EH (cell line): ENCODE measurements around the gene CCNG2.
A peak's percentile ranks its signal among the peaks of the same experiment; 100 is the strongest.

Experiments used
- DNase-seq: peaks from one replicate; pipeline ENCODE4 v3.0.0-alpha.2; 2015; ENCODE audit warnings: low read depth

Gene CCNG2

DNA sequence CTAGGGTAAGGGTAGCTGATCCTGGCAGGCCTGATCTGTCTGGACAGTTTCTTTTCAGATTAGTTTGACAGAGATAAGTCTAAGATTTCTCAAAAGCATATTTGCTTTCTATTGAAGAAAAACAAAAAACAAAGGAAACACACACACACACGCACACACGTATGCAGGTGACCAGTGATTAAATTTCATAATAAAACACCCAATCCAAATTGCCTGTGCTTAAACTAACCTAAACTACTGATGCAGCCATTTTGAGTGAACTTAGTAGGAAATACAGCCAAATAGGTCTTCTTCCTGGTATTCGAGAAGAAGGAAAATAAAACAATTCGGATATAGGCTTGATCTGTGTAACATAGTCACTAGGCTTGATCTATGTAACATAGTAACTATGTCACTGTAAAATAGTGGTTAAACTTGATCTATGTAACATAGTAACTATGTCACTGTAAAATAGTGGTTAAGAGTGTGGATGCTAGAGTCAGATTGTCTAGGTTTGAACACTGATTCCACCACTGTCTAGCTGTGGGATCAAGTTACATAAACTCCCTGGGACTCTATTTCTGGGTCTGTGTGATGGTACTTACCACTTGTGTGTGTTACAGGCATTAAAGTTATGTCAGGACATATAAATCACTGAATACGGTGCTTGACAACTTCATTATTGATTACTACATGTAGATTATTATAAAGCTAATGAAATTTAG is 9.8 kb upstream of the CCNG2 start:
- DNase-seq = no peak

DNA sequence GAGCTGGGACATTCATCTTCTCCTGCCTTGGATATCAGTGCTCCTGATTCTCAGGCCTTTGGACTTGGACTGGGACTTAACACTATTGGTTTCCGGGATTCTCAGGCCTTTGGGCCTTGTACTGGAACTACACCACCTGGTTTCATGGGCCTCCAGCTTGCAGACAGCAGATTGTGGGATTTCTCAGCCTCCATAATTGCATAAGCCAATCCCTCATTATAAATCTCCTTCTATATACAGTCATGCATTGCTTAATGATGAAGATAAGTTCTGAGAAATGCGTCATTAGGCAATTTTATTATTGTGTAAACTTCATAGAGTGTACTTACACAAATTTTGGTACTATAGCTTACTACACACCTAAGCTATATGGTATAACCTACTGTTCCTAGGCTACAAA is 8.9 kb upstream of the CCNG2 start:
- DNase-seq = no peak

DNA sequence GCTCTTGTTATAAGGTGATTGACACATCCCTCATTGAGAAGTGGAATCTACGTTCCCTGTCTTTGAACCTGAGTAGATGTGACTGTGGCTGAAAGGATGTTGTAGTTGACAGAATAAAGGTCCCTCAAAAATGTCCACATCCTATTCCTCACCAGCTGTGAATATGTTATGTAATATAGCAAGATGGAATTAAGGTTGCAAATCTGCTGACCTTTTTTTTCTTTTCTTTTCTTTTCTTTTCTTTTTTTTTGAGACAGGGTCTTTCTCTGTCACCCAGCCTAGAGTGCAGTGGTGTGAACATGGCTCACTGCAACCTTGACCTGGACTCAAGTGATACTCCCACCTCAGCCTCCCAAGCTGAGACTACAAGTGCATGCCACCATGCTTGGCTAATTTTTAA is 7.2 kb upstream of the CCNG2 start:
- DNase-seq = no peak

DNA sequence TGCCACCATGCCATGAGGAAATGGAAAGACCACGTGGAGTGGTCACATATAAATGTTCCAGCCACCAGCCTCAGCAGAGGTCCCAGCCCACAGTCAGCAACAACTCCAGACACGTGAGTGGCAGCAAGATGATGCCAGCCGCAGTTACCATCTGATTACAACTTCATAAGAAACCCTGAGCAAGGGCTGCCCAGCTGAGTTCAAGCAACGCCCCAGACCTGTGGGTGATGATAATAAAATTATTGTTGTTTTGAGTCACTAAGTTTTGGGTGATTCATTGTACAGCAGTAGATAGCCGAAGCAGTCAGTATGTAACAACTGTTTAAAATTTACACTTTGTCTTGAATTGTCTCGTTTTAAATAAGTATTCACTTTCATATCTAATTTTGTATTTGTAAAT is 5.8 kb upstream of the CCNG2 start:
- DNase-seq = peak; percentile 18

DNA sequence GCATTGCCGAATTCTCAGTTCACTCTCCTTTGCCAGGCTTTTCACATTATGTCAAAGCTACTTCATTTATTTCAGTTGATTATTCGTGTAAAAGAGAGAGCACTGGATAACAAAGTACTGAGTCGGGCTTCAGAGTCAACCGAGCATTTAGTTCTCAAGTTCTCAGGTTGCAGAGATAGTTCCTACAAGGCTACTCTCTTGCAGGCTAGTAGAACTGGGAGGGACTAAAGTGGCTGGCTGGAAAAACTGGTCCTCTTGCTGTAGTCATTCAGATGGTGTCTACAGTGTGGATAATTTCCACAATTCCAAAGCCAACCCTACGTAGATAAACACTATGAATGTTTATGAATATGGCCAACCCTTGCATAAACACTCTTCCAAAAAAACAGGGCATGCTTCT is 4.6 kb upstream of the CCNG2 start:
- DNase-seq = peak; percentile 16

DNA sequence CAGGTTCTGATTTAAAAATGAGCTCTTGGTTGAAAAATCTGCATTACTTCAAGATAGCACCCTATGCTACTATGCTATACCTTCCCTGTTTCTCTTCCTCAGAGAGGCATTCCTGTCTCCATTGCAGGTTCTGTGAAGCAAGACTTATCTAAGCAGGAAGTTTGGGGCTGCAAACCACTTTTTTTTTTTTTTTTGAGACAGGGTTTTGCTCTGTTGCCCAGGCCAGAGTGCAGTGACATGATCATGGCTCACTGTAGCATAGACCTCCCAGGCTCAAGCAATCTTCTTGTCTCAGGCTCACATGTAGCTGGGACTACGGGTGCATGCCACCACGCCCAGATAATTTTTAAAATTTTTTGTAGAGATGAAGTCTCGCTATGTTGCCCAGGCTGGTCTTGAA is 4.0 kb upstream of the CCNG2 start:
- DNase-seq = no peak

DNA sequence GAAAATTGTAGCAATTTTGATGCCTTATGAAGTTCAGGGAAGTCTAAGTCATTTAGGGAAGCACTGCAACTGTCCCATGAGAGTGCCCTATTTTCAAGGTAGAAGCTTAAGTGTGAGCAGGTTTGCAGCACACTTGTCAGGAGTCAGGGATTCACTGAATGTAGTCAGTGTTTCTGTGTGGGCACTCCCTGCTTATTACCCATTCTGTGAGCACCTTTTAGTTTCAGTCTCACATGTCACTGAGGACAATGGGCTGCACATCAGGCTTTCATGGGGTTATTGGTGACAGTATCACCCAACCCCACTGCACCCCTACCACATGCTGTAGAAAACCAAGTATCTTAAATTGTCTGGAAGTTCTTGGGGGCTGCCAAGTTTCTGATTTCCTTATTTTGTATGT is 2.9 kb upstream of the CCNG2 start:
- no peak for DNase-seq

DNA sequence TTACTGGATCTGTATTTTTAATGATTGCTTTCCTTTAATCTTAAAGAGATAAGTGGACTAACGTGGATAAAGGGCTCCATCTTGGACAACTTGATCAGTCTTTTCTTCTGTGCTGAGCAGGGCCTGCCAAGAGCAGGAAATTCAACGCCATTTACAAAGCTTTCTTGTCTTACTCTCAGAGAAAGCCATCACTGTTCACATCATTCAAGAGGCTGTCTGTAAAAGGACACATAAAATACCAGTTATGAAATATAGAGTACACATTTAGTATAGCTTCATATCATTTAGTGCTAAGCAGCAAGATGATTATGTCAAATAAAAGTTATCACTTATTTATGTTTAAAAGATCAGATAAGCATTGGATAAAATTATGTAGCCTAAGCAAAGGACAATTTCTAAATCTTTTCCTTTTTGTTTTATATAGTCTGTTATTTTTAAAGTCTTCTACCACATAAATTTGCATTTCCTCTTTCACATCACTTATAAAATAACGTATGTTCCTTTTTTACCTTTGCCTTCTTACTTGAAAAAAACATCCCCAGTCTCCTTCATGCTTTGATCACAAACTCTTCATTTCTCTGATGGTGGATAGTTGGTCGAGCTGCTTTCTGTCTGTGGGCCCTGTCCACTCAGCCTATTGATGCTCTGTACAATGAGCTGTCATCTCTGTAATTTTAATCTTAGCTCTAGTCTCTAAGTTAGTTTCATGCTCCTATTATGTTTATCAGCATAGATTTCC is 2.1 kb upstream of the CCNG2 start:
- no peak for DNase-seq

DNA sequence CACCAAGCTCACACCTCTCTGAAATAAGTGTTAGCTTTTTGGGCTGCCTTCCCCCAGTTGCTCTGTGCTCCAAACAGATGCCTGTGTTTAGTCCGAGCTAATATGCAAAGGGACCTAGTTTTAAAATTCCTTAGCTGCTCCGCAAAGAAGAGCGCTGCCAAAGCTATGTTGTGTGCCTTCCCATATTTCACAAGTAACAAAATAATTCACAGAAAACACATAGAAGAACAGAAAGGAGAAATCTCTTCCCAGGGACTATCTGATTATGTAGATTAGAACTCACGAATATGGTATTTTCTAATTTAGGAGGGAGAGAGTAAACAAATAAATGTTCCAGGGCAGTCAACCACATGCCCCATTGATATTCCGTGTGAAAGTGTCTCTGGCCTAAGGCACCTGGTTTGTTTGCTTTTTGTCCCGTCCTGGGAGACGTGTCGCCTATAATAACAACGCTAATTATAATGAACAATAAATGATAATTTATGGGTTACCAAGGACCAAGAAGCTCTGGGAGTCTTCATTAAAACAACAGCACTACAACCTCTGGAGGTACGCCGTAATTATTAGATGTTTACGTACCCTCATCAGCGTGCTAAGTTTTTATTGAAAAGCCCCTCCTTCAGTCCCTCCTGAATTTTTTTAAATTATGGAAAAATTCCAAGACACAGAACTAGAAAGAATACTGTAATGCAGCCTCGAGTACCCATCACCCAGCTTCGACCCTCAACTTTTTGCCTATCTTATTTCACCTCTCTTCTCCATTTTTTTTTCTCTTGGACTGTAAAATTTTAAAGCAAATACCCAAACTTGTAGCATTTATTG is 1.2 kb upstream of the CCNG2 start:
- DNase-seq = no peak

DNA sequence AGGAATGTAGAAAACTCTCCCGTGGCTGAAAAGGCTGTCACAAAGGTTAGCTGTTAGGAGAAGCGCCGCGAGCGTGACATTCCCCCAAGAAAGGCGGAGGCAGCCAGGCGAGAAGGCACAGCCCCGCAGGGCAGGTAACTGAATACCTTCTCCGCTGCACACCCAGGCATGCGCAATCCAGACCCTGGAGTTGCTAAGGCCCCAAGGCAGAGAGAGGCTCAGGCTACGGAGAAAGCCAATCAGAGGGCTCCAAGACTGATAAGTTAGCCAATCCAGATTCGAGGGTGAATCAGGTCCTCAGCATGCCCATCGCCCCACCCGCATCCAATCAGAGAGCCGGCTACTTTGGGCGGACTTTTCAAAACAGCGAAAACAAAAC is 485 bp upstream of the CCNG2 start:
- peak; percentile 99 for DNase-seq

DNA sequence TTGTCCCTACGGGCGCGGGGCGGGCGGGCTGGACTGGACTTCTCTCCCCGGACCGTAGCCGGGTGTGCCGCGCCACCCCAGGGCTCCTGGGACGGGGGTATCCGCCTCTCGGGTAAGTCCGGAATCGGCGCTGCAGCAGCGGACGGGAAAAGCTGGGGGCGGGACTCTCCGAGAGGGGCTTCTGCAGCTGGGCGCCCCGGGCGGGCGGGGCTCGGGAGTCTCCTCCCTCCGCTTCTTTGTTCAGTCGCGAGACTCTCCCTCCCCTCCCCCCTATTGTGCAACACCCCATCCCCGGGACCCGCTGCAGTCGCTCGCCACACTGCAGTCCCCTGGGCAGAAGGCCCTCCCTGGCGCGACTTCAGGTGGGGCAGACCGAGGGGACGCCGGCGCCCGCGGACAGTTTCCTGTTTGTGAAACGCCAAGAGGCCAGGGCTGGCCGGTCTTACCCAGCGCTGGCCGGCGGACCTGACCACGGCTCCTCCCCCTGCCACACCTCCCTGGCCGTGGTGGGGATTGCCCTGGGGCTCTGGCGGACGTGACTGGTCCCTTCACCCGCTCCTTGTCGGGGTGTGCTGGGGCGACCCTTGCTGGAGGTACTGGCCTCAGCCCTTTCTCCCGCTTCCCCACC is 966 bp downstream of the CCNG2 start:
- peak; percentile 87 for DNase-seq

DNA sequence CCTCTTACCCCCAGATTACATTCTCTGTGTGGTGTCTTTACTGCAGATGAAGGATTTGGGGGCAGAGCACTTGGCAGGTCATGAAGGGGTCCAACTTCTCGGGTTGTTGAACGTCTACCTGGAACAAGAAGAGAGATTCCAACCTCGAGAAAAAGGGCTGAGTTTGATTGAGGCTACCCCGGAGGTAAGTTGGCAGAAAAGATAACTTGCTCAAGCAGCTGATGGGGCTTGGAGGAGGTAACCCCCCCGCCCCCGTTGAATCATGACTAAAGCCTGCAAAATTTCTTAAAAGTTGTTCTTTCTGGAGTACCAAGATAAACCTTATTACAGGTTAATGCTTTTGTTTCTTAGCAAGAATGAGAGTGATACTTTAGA is 1.5 kb downstream of the CCNG2 start:
- DNase-seq = peak; percentile 50

DNA sequence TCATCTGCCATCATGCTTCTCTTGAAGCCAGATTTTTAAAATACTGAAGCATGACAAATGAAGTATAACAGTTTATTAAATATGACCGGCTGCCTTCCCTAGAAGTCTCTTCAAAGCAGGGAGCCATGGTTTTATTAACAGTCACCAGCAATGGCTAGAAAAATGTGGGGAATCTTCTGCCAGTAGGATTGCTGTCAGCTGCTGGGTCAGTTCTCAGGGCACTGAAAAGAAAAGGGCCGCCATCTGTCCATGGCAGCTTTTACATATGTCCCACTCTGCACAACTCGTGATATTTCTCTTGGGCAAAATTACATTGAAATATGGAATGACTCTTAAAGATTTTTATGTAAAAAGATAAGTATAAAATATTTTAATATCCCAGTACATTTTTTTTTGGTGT is 2.8 kb downstream of the CCNG2 start:
- DNase-seq = peak; percentile 32

DNA sequence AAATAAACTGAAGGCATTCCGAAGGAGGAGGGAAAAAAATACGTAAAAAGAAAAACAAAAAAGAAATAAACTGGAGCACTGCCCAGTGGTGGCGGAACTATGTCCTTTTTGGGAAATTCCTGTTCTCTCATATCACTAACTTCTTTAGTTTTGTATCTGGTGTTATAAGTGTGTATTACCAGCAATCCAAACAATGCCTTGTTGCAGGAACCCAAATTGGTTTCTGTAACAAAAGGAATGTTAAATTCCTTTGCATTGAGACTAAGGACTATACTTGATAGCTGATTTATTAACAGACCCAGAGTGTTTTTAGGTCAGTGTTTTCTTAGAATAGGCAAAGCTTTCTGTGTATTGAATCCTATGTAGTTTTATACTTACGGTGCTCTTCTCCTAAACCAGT is 6.6 kb downstream of the CCNG2 start:
- DNase-seq = no peak

DNA sequence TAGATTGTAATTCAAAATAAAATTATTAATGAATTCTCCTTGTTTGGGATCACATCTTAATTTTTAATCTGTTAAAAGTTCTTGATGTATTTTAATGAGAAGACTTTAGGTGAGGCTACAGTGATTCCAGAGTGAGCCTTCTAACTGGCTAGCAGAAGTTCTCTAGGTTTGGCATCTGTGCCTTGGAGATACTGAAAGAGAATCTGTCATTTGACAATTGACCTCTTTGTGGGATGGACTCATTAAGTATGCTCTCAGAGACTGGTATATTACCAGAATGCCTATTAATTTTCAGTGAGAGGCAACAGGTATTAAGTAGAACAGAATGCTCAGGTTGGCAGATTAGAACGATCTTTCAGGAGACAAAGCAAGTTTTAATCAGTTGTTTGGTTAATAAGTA is 10.2 kb downstream of the CCNG2 start:
- no peak for DNase-seq

DNA sequence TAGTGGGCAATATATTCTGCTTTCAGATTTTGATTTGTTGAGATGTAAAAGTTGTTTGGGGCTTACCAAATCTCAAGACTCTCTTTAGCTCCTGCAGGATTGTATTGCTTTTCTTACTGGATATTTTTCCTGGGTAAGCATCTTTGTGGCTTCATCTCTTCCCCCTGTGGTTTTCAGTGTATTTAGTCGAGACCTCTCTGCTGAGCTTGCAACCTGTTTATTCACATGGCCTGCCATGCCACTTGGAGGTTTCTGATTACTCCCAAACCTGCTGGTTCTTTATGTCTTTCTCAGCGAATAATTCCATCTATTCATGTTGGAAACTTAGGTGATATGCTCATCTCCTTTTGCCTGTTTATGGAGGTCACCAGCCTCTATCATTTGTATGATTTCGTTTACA is 10.9 kb downstream of the CCNG2 start:
- no peak for DNase-seq

DNA sequence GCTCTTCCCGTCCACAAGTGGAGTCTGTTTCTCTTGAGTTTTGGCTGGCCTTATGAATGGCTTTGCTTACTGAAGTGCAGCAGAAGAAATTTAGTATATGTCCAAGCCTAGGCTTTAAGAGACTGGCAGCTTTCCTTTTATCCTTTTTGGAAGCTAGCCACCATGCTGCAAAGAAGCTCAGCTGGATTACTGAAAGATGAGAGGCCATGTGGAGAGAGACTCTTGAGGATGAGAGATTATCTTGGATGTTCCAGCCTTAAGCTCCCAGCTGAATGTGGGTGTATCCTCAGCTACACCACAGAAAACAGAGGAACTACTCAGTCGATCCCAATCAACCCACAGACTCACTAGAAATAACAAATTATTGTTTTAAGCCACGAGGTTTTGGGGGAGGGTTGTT is 12.5 kb downstream of the CCNG2 start:
- DNase-seq = peak; percentile 48

DNA sequence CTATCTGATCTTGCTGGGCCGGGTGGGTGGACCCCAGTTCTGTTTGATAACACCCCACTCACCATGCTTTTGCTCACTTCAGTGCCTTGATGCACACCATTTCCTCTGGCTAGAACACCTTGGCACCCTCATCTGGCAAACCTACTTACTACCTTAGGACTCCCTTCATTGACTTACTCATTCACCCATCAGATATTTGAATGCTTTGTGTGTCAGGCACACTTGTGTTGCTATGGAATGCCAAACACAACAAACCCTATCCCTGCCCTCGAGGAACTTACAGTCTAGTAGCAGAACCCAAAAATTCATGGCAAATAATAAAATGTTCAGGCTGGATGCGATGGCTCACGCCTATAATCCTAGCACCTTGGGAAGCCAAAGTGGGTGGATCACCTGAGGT is 13.9 kb downstream of the CCNG2 start:
- no peak for DNase-seq

DNA sequence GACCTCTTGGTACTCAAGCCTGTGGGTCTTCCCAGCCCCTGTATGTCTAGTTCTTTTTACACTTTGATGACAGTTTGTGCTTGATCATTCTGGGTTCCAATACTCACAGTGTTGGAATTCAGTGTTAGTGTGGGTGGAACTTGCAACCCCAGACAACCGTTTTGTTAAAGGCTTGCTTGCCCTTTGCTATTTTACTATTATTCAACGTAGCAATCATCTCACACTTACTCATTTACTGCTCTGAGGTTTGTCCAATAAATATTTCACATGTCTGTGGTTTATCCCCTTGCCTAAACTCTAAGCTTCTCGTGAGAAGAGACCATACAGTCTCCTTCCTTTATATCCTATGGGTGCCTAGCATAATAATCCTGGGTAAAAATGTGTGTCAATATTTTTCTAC is 15.3 kb downstream of the CCNG2 start:
- DNase-seq = peak; percentile 96

DNA sequence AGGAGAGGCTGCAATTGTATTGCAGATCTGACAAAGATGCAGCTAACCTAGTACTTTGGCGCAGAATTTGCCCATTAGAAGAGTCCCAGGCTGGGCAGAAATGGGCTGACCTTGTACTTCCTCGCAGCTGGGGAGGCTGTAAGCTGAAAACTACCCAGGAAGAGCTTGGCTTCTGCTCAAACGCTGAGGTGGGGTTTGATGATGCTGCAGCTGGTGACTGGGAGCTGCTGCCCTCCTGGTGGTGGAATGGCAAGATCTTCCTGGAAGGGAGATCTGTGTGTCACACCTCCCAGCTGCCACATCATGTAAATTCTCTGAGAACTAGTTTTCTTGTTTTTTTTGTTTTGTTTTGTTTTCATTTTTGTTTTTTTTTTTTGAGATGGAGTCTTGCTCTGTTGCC is 17.4 kb downstream of the CCNG2 start:
- peak; percentile 42 for DNase-seq

DNA sequence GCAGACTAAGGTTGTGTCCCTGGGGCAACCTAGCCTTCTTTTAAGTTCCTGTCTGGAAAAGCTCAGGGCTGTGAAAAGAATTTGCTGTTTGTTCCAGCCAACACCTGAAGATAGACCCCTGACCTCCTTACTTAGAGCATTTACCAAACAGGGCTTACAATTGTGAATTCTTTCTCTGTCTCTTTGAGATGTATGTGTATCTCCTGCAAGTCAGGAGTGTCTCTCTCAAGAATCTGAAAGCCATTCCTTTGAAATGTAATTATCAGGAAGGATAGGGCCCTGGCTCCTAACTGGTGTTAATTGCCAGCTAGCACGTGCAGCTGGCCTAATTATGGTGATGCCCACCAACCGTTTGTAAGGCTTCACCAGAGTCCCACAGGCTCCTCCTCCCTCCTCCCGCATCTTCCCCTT is 18.2 kb downstream of the CCNG2 start:
- DNase-seq = no peak

DNA sequence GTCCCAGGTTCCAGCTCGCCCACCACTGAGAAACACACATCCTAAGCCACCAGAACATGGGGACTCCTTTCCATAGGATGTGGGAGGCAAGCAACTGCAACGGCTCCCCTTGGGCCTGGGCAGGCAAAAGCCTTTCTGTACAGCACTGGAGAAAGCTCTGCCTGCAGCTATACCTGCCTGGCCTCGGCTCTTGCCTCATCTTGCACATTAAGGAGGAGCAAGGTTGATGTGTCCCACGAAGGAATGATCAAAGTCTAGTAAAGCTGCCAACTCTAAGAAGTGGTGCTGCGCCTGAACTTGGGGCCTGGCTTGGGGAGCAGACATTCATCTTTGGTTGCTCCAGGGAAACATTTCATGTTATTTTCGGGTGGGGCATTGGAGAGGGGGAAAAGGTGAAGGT is 19.6 kb downstream of the CCNG2 start:
- DNase-seq = no peak

DNA sequence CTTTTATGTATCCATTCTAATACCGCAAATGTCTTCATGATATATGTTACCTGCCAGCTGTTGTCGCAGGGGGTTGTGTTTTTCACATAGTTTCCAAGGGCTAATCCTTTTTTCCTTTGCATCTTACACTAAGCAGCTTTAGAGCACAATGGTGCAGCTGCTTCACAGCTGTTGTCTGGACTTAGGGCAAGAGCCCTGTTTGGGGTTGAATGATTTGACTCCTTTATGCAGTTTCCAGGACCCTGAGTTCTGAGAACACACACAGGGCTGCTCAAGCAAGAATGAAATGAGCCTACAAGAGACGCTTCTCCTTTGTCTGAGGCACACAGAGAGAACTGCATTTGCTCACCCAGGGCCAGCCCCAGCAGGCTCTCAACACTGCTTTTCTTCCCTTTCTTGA is 20.2 kb downstream of the CCNG2 start:
- DNase-seq = no peak
